HTERT RPE-1 (cell line): ENCODE results near the gene TBC1D22A.
"Not testable (repeated sequence)": the region's sequence is repeated elsewhere in the genome, so short reads cannot be mapped to it uniquely, and the experiment has no call there.

ENCODE experiments used
- in situ Hi-C: fragments of 300-500 bp; cut with MboI; formaldehyde crosslinking; loops from 4 replicates; pipeline ENCODE4 v1.14.3; 2020; ENCODE audit warnings: low sequenced_read_pairs

The TBC1D22A gene

GRCh38 chr22:46810856-46811786 lies 48.7 kb downstream of the TBC1D22A start:
- in situ Hi-C loops: no loop called here

GRCh38 chr22:46812034-46812605 lies 49.7 kb downstream of the TBC1D22A start:
- in situ Hi-C loops: no loop called here

- in situ Hi-C loops: no loop called here
These were observed 50.3 kb downstream of the TBC1D22A start for GRCh38 chr22:46812788-46813187.

- in situ Hi-C loops: no loop called here
These were observed 51.6 kb downstream of the TBC1D22A start for GRCh38 chr22:46813816-46814597.

DNA sequence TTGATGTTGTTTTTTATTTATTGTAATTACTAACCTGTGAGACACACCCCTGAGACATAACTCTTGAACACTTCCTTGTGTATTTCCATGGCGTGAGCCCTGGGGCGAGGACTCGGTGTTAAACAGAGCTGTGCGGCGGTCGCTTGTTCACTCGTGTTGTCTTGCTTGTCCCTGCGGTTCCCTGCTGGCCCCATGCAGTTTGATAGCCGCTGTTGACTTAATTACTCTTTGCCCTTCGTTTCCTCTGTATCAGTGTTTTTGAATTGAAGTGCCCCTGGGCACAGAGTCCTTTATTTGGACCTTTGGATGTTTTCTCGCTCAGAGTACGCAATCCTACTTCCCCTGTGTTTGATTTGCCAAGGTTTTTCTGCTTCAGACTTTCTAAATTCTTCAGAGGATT lies 52.7 kb downstream of the TBC1D22A start:
- in situ Hi-C loops: no loop called here

- in situ Hi-C loops: no loop called here
These were observed 53.1 kb downstream of the TBC1D22A start for GRCh38 chr22:46815559-46815895.

- in situ Hi-C loops: no loop called here
These were observed 53.7 kb downstream of the TBC1D22A start for GRCh38 chr22:46815896-46816731.

GRCh38 chr22:46817390-46817789 lies 54.9 kb downstream of the TBC1D22A start:
- in situ Hi-C loops: not testable (repeated sequence)

- in situ Hi-C loops: no loop called here
These were observed 60.8 kb downstream of the TBC1D22A start for GRCh38 chr22:46823248-46823647.

GRCh38 chr22:46823654-46824053 lies 61.2 kb downstream of the TBC1D22A start:
- in situ Hi-C loops: no loop called here

GRCh38 chr22:46824344-46824909 lies 62.0 kb downstream of the TBC1D22A start:
- in situ Hi-C loops: no loop called here

DNA sequence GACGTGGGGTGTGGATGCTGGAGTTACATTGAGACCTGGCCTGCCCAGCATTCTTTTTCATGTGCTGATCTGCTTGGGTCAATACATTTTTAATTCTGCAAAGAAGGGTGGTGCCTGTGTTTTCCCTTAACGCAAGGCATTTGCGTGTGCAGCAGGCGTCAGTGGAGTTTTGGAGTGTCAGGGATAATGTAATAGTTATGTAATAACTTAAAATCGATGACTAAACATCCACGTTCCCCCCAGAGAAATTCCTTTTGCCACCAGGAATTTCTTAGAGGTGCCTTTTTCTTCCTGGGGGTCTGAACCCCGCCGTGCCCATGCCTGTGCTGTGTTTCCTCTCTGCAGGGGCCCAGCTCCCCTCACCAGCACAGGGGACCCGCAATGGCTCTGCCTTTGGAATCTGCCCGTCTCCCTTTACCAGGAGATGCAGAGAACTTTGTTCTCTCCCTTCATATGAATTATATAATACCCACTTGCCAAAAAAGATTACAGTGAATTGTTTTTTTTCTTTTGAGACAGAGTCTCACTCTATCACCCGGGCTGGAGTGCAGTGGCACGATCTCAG lies 62.6 kb downstream of the TBC1D22A start:
- in situ Hi-C loops: no loop called here

GRCh38 chr22:46826438-46827135 lies 64.1 kb downstream of the TBC1D22A start:
- in situ Hi-C loops: no loop called here

- in situ Hi-C loops: no loop called here
These were observed 64.8 kb downstream of the TBC1D22A start for GRCh38 chr22:46827136-46827780.

DNA sequence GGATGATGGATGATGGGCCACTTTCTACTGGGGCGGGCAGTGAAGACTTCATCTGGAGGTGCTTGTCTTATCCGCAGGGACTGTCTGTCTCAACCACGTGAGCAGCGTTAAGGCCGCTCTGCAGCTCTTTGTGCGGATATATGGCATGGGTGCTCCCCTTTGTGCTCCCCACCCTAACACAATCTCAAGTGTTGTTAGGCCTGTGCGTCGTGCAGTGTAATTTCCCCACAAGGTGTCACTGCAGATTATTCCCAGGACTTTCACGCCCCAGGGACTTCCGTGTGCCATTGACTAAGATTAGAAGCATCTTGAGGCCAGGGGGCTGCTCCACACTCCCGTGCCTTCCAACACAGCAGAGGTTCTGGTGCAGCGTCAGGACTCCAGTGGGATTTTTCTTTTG lies 65.3 kb downstream of the TBC1D22A start:
- in situ Hi-C loops: no loop called here

GRCh38 chr22:46828323-46828900 lies 66.0 kb downstream of the TBC1D22A start:
- in situ Hi-C loops: no loop called here

DNA sequence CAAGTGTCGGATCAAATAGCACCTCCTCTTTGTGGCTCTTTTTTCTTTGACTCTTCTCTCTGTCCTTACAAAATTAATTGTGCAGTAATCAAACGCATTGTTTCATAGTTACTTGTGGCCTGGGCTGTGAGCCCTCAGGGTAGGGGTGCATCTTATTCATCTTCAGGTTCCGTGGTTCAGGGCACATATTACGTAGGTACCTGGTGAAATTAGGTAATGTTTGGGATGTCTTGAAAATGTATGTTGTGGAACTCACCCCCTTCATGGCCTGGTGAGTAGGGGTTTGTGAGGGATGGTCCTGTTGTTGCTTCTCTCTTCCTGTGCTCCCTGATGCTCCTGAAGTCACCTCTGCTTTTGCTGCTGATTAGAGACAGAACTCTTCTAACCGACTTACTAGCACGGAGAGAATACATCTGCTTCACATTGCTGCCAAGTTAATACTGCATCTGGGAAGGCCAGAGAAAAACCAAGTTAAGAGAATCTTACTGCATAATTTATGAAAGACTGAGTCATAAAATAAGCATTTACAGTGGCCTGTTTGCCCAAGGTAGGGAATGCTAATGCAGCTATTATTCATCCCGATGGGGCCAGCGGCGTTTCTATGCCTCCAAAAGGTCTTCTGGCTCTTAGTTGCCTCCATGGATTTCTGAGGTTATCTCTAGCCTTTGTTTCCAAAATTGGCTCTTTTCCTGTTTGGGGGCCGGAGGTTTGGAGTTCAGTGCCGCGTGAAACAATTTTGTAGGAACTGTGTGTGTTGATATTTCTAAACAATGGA lies 66.9 kb downstream of the TBC1D22A start:
- in situ Hi-C loops: no loop called here
